Measurements from ENCODE around the gene NDRG4. TPM values are rescaled to one million over a fixed set of nuclear protein-coding genes. Genes with fewer than 3 reads are reported as not detected.

The NDRG4 gene
- total RNA-seq, 4 donors from 2014 or later = 29.7 to 97.2 (median 64.0) TPM

GRCh38 chr16:58467905-58468304, 32.0 kb upstream of the NDRG4 start:
- intact Hi-C loops (cut with DNase I; ENCODE audit: low total_unique reads) = no loop called here
- no peak overlapping the region for H3K4me3 ChIP-seq (ENCODE audit: low read depth, poor library complexity, severe bottlenecking)
- DNase-seq (ENCODE audit: low spot score in 2 of 2) = no peak
- no peak for TF ChIP-seq CTCF (IDR thresholded peaks at IDR 0.05)
- TF ChIP-seq POLR2A (IDR thresholded peaks at IDR 0.05) = no peak
- WGBS, 2 donors = 90% methylated on average over 5 of the region's 5 CpGs

- no peak for TF ChIP-seq CTCF (IDR thresholded peaks at IDR 0.05)
- no peak for TF ChIP-seq POLR2A (IDR thresholded peaks at IDR 0.05)
- no peak for DNase-seq (ENCODE audit: low spot score in 2 of 2)
- intact Hi-C loops (cut with DNase I; ENCODE audit: low total_unique reads) = no loop called here
- 63 to 73% methylated on average over 7 to 10 of the region's 10 CpGs for WGBS, 2 donors
- no peak overlapping the region for H3K4me3 ChIP-seq (ENCODE audit: low read depth, poor library complexity, severe bottlenecking)
Measured at GRCh38 chr16:58471209-58471975, 28.6 kb upstream of the NDRG4 start.

GRCh38 chr16:58472266-58472665, 27.7 kb upstream of the NDRG4 start:
- intact Hi-C loops (cut with DNase I; ENCODE audit: low total_unique reads) = no loop called here
- TF ChIP-seq POLR2A (IDR thresholded peaks at IDR 0.05) = no peak
- TF ChIP-seq CTCF (IDR thresholded peaks at IDR 0.05) = no peak
- DNase-seq (ENCODE audit: low spot score in 2 of 2) = no peak
- H3K4me3 ChIP-seq (ENCODE audit: low read depth, poor library complexity, severe bottlenecking) = no peak overlapping the region
- WGBS, 2 donors = 80 to 95% methylated on average over 8 to 9 of the region's 9 CpGs

- 93 to 99% methylated on average over 3 of the region's 3 CpGs for WGBS, 2 donors
- intact Hi-C loops (cut with DNase I; ENCODE audit: low total_unique reads) = no loop called here
- TF ChIP-seq POLR2A (IDR thresholded peaks at IDR 0.05) (no peak), CTCF (IDR thresholded peaks at IDR 0.05) (no peak)
- no peak for DNase-seq (ENCODE audit: low spot score in 2 of 2)
- no peak overlapping the region for H3K4me3 ChIP-seq (ENCODE audit: low read depth, poor library complexity, severe bottlenecking)
Measured at GRCh38 chr16:58472827-58473226, 27.1 kb upstream of the NDRG4 start.

- TF ChIP-seq POLR2A (IDR thresholded peaks at IDR 0.05) = no peak
- TF ChIP-seq CTCF (IDR thresholded peaks at IDR 0.05) = no peak
- no peak for DNase-seq (ENCODE audit: low spot score in 2 of 2)
- WGBS, 2 donors = 76 to 83% methylated on average over 10 of the region's 10 CpGs
- intact Hi-C loops (cut with DNase I; ENCODE audit: low total_unique reads) = no loop called here
- H3K4me3 ChIP-seq (ENCODE audit: low read depth, poor library complexity, severe bottlenecking) = no peak overlapping the region
Measured at GRCh38 chr16:58474296-58474695, 25.6 kb upstream of the NDRG4 start.
